Cardiac ventricle fibroblast (primary cell): ENCODE measurements around the gene ADD2. TPM values are rescaled to one million over a fixed set of nuclear protein-coding genes. Genes with fewer than 3 reads are reported as not detected.

Experiments used
- total RNA-seq: library from RNA; depleted of rRNA; stranded (reverse); fragments of >200 nt; gene quantifications from 2 replicates; pipeline ENCODE4 v1.2.3, GENCODE V29; 2015

ADD2 gene, protein sequence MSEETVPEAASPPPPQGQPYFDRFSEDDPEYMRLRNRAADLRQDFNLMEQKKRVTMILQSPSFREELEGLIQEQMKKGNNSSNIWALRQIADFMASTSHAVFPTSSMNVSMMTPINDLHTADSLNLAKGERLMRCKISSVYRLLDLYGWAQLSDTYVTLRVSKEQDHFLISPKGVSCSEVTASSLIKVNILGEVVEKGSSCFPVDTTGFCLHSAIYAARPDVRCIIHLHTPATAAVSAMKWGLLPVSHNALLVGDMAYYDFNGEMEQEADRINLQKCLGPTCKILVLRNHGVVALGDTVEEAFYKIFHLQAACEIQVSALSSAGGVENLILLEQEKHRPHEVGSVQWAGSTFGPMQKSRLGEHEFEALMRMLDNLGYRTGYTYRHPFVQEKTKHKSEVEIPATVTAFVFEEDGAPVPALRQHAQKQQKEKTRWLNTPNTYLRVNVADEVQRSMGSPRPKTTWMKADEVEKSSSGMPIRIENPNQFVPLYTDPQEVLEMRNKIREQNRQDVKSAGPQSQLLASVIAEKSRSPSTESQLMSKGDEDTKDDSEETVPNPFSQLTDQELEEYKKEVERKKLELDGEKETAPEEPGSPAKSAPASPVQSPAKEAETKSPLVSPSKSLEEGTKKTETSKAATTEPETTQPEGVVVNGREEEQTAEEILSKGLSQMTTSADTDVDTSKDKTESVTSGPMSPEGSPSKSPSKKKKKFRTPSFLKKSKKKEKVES
- 0.05 TPM in 1 of 2 replicates, not detected in the other for total RNA-seq

DNA sequence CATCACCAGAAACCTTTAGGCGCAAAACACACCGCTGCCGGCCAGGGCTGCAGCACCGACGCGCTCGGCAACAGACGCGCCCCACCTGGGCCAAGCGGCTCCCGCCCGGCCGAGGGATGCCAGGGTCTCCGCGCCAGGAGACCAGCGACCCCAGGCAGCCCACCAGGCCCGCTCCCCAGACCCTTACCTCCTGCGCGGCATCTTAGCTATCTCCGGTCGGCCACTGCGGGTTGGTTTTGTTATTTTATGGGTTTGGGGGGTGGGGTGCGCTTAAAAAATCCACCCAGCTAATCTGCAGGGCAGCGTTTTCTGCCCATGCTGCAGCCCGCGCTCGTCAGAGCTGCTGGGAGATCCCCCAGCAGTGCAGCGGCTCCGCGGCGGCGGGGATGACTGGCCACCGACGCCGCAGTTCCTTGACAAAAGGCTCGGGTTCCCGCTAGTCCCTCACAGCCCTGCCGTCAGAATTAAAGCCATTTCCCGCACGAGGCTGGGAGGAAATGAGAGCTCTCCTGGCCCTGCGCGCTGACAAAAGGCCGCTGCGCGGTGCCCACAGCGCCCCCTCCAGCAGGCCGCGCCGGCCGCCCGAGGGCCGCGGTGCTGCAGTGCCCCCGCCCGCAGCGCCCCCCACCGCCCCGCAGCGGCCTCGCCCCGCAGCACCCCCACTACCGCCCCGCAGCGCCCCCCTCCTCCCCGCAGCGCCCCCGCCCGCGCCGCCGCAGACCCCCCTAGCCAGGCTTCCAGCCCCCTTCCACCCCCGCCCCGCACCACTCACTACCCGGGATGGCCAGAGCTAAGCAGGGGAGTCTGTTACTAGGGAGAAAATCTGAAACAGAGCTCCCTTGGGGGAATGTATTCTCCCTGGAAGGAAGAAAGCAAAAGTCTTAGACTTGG is at the start of gene ADD2:
ADD2 (minus strand) TSS at position 502 of the 891 bp plus-strand sequence. CDS start 61,792 bp downstream, outside the sequence.

DNA sequence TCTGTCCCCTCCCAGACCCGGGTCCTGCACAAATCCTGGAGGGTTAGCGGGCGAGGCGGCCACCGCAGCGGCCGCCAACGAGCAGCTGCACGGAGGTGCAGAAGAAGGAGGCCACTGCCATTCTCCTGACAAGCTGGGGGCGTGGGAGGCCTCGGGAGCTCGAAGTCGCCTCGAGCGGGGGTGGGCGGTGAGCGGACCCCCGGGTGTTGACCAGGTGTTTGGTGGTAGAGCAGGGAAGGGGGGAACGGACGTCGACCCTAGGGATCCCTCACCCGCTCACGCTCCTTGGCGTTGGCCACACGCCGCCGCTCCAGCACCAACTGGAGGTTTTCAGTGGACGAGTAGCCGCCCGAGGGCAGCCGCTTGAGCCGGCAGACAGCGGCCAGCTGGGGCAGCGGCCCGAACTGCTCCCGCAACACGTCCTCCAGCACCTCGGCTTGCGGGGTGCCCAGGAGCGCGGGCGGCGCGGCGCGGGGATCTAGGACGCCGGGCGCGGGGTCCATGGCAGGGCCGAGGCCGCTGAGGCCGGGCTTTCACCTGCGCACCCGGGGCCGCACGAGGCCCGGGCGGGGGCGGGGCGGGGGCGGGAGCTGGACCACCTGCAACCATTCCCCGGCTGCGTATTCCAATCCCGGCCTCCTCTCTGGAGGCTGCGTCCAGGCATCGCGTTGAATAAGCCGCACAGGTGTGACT is 22.3 kb upstream of the ADD2 start, which contains the start of gene FIGLA:
FIGLA (minus strand) TSS at position 508 of the 693 bp plus-strand sequence; CDS start at position 503, 5 bp downstream.

Other genes with a start within 250 kb of the ADD2 start
- not detected in 2 replicates for gene TGFA, start 214.4 kb downstream of the ADD2 start, total RNA-seq
- not detected in 2 replicates for gene FIGLA, start 22.4 kb upstream of the ADD2 start, total RNA-seq
- not detected in 2 replicates for gene CLEC4F, start 52.4 kb upstream of the ADD2 start, total RNA-seq
- gene CD207, start 67.6 kb upstream of the ADD2 start, total RNA-seq: not detected in 2 replicates
- 3.7 and 5.1 TPM in 2 replicates for gene VAX2, start 132.4 kb upstream of the ADD2 start, total RNA-seq
- 0.12 and 1.4 TPM in 2 replicates for gene ATP6V1B1, start 167.7 kb upstream of the ADD2 start, total RNA-seq
- gene ANKRD53, start 210.4 kb upstream of the ADD2 start, total RNA-seq: 0.39 and 1.5 TPM in 2 replicates
- gene TEX261, start 226.7 kb upstream of the ADD2 start, total RNA-seq: 30.7 and 37.8 TPM in 2 replicates